C4-2B (cell line): ENCODE data around the gene HOXB8.

Experiments used
- CTCF ChIP-seq: fragments of 450-650 bp; conservative IDR thresholded peaks from 2 replicates; pipeline ENCODE4 v1.5.1; 2017; ENCODE audit warnings: mild to moderate bottlenecking
- ZFX ChIP-seq: fragments of 450-650 bp; IDR thresholded peaks from 2 replicates; pipeline ENCODE4 v1.6.1; 2017

- TF ChIP-seq CTCF (no peak), ZFX (no peak)
These were observed 22.5 kb upstream of the HOXB8 start for GRCh38 chr17:48637323-48638260.
